Measurements from ENCODE around the gene PGD. TPM values are rescaled to one million over a fixed set of nuclear protein-coding genes. Genes with fewer than 3 reads are reported as not detected.

PGD gene
- total and polyA plus RNA-seq, 2 of the 13 experiments (the other 11 are each of a cell fraction or from before 2014, with no cell fraction given), result 64.8 to 210 TPM

DNA sequence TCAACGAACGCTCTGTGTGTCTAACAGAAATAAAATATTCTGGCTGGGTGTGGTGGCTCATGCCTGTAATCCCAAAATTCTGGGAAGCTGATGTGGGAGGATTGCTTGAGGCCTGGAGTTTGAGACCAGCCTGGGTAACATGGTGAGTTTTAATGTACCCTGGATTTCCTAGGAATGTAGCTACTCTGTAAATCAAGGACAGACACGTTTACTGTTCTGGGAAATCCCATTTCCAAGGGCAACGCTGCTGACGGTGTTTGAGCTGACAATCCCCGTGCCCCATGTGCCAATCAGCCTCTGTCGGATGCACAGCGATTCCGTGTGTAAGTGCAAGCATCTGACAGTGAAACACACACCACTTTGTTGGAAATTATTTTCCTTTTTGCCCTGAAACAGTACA is 59.0 kb downstream of the PGD start (continued):
- TF ChIP-seq ZNF484 (CRISPR knock-in tag; IDR thresholded peaks at IDR 0.05; ENCODE audit: borderline replicate concordance, low read depth), result no peak
- TF ChIP-seq, protein P1, sequence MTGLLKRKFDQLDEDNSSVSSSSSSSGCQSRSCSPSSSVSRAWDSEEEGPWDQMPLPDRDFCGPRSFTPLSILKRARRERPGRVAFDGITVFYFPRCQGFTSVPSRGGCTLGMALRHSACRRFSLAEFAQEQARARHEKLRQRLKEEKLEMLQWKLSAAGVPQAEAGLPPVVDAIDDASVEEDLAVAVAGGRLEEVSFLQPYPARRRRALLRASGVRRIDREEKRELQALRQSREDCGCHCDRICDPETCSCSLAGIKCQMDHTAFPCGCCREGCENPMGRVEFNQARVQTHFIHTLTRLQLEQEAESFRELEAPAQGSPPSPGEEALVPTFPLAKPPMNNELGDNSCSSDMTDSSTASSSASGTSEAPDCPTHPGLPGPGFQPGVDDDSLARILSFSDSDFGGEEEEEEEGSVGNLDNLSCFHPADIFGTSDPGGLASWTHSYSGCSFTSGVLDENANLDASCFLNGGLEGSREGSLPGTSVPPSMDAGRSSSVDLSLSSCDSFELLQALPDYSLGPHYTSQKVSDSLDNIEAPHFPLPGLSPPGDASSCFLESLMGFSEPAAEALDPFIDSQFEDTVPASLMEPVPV (CRISPR knock-in tag; IDR thresholded peaks at IDR 0.05), result no peak
- no peak for TF ChIP-seq U2AF2 (IDR thresholded peaks at IDR 0.05; ENCODE audit: low read depth, low read length)
- TF ChIP-seq, protein P2, sequence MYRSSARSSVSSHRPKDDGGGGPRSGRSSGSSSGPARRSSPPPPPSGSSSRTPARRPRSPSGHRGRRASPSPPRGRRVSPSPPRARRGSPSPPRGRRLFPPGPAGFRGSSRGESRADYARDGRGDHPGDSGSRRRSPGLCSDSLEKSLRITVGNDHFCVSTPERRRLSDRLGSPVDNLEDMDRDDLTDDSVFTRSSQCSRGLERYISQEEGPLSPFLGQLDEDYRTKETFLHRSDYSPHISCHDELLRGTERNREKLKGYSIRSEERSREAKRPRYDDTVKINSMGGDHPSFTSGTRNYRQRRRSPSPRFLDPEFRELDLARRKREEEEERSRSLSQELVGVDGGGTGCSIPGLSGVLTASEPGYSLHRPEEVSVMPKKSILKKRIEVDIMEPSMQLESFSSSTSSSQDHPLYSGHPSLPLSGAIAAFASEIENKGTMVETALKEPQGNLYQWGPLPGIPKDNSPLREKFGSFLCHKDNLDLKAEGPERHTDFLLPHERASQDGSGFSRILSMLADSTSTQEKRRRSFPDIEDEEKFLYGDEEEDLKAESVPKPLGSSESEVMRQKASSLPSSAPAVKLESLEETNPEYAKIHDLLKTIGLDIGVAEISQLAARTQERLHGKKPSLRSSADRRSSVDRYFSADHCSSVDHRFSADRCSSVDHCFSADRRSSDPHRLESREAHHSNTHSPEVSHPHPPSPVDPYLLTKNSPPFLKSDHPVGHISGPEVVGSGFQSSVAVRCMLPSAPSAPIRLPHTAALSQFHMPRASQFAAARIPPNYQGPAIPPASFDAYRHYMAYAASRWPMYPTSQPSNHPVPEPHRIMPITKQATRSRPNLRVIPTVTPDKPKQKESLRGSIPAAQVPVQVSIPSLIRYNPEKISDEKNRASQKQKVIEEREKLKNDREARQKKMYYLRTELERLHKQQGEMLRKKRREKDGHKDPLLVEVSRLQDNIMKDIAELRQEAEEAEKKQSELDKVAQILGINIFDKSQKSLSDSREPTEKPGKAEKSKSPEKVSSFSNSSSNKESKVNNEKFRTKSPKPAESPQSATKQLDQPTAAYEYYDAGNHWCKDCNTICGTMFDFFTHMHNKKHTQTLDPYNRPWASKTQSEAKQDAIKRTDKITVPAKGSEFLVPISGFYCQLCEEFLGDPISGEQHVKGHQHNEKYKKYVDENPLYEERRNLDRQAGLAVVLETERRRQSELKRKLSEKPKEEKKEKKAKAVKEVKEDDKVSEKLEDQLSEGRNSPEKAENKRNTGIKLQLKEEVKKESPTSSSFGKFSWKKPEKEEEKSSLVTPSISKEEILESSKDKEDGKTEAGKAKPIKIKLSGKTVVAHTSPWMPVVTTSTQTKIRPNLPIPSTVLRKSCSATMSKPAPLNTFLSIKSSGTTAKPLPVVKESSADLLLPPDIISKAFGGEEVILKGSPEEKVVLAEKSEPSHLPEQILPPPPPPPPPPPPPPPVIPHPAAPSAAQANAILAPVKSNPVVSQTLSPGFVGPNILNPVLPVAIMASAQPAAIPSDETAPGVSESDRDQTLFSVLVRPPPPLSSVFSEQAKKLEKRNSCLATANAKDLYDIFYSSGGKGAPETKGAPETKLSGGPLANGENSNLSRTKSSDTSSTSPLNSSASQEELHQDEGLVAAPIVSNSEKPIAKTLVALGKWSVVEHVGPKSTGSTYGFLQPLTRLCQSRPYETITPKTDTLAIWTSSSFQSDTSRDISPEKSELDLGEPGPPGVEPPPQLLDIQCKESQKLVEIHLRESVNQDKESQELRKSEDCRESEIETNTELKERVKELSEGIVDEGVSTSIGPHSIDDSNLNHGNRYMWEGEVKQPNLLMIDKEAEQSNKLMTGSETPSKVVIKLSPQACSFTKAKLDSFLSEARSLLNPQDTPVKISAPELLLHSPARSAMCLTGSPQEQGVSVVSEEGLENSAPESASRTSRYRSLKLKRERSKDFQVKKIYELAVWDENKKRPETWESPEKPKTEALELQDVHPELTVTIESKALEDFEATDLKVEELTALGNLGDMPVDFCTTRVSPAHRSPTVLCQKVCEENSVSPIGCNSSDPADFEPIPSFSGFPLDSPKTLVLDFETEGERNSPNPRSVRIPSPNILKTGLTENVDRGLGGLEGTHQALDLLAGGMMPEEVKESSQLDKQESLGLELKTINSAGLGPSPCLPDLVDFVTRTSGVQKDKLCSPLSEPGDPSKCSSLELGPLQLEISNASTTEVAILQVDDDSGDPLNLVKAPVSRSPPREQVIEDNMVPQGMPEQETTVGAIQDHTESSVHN (CRISPR knock-in tag; IDR thresholded peaks at IDR 0.05), result no peak
